Aorta (tissue), 5 donors: ENCODE results near the gene ZNF322. TPM values are rescaled to one million over a fixed set of nuclear protein-coding genes. Genes with fewer than 3 reads are reported as not detected.
"Not testable (repeated sequence)": the region's sequence is repeated elsewhere in the genome, so short reads cannot be mapped to it uniquely, and the experiment has no call there.

ENCODE experiments used
- ATAC-seq: fragments of 200-7000 bp; cut with Tn5 transposase; one replicate; pipeline ENCODE4 v1.9.1; 2022; ENCODE audit warnings: moderate library complexity; ENCODE audit not compliant: low FRiP score
- DNase-seq, 2 donors: peaks; one replicate each; pipeline ENCODE4 v3.0.0-alpha.2; 2020
- H3K27ac ChIP-seq, 2 donors: one replicate each; pipeline ENCODE4 v1.5.1; 2013; ENCODE audit warnings: low read length in 2 of 2, mild to moderate bottlenecking in 2 of 2, moderate library complexity in 2 of 2, control low read depth in 1 of 2, inconsistent platforms in 1 of 2, low read depth in 1 of 2
- H3K27me3 ChIP-seq, 2 donors: one replicate each; pipeline ENCODE4 v1.6.1; 2013; ENCODE audit warnings: control low read depth in 1 of 2, low read length in 1 of 2, mild to moderate bottlenecking in 1 of 2, moderate library complexity in 1 of 2; ENCODE audit not compliant: insufficient read depth in 2 of 2, control insufficient read depth in 1 of 2
- H3K36me3 ChIP-seq, 2 donors: one replicate each; pipeline ENCODE4 v1.6.1; 2013; ENCODE audit warnings: control low read depth in 1 of 2, low read length in 1 of 2, mild to moderate bottlenecking in 1 of 2; ENCODE audit not compliant: insufficient read depth in 2 of 2, control insufficient read depth in 1 of 2
- H3K4me1 ChIP-seq, 2 donors: one replicate each; pipeline ENCODE4 v1.6.1; 2013; ENCODE audit warnings: low read length in 2 of 2, control low read depth in 1 of 2, mild to moderate bottlenecking in 1 of 2, moderate library complexity in 1 of 2; ENCODE audit not compliant: insufficient read depth in 2 of 2, control insufficient read depth in 1 of 2
- H3K4me3 ChIP-seq, 2 donors: one replicate each; pipeline ENCODE4 v1.5.1; 2013; ENCODE audit warnings: low read length in 2 of 2, control low read depth in 1 of 2, mild to moderate bottlenecking in 1 of 2
- H3K9me3 ChIP-seq: one replicate; pipeline ENCODE4 v1.6.1; 2013; ENCODE audit warnings: mild to moderate bottlenecking, low read length; ENCODE audit not compliant: control insufficient read depth
- WGBS, 2 donors: extraction: QIAGEN DNeasy Blood & Tissue Kit; methylation state at CpG; one replicate each; pipeline ENCODE4 v1.1.7; 2013; 5-methylcytosine and 5-hydroxymethylcytosine counted together
- intact Hi-C, 2 donors: fragments of 100-400 bp; cut with DNase I; formaldehyde crosslinking; loops; one replicate each; pipeline versions ENCODE4 v1.14.2 to v1.15.0; 2022
- polyA plus RNA-seq, 2 donors: library from polyadenylated mRNA; stranded (reverse); fragments of 200-250 nt; gene quantifications; one replicate each; pipeline ENCODE4 v1.2.3, GENCODE V29; 2013
- total RNA-seq, 2 donors: library from RNA; stranded (reverse); fragmentation: NEBNext Ultra II Directional; extraction: Animal tissue kit (Norgen Biotek cat#: 25700); gene quantifications; one replicate each; pipeline ENCODE4 v1.2.1, GENCODE V29; 2021
- donor health status: healthy with polysubstance abuse.
- donor health status: Bipolar disorder and iron deficiency.
- donor health status: DM: no; HTN: no; CAD: no.
- donor health status: DM: no; HTN: no; CAD: no.
- donor health status: DM: yes; HTN: yes; CAD: no.

The ZNF322 gene
- total and polyA plus RNA-seq, 4 donors: 7.9 to 30.3 (median 16.1) TPM

DNA sequence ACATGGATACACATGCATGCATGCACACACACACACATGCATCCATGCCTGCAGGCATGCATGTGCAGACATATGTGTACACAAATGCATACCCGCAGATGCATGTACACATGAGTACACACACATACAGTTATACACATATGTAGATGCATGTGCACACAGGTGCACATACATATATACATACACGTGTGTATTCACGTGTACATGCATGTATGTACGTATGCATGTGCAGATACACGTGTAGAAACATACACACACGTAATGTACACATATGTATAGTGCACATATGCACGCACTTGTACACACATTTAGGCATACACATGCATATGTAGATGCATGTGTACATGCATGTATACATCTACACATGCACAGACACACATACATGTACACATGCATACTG, 11.0 kb upstream of the ZNF322 start:
- intact Hi-C loops, DNase-seq, H3K36me3 ChIP-seq, H3K4me3 ChIP-seq, H3K27ac ChIP-seq, ATAC-seq, H3K4me1 ChIP-seq, H3K27me3 ChIP-seq, H3K9me3 ChIP-seq: not testable (repeated sequence)
- 80 to 81% methylated on average over 7 of the region's 7 CpGs for WGBS, 2 donors

DNA sequence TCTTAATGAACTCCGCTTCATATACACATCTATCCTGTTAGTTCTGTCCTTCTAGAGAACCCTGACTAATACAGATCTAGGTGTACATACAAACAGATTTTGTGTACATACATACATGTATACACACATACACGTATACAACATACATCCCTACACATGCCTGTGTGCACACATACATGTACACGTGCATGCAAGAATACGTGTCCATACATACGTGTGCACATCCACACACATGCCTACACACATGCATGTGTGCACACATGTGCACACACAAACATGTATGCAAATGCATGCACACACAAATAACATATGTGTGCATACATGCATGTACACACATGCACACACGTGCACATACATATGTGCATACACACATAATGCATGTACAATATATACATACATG, 10.5 kb upstream of the ZNF322 start:
- DNase-seq, intact Hi-C loops, H3K36me3 ChIP-seq, H3K27ac ChIP-seq, H3K4me3 ChIP-seq, H3K27me3 ChIP-seq, H3K4me1 ChIP-seq, ATAC-seq, H3K9me3 ChIP-seq: not testable (repeated sequence)
- 86 to 91% methylated on average over 6 of the region's 6 CpGs for WGBS, 2 donors

DNA sequence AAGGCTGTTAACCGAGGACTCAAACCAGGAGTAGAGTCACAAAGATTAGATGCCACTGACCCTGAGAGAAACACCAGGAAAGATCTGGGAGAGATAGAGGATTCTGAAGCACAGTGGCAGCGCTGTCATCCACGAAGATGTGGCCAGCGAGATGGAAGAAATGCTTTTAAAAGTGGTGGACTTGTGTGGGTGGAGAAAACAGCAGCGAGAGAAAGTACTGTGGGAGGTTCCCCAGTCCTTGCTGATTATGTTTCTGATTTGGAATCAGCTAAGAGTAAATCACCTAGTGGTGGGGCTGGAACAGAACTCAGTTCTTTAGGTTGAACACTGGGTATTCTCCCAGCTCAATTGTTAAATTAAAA, 435 bp upstream of the ZNF322 start:
- ATAC-seq (peak; percentile 57), DNase-seq (no peak)
- Histone ChIP-seq H3K9me3 (no peaks in the 10 kb centered on the region), H3K4me1 (peaks cover 0 to 6% of the 10 kb centered on the region in 2 donors), H3K36me3 (no peaks in the 10 kb centered on the region), H3K27me3 (no peaks in the 10 kb centered on the region), H3K27ac (peak overlapping the region in 1 of 2 donors; percentile 76), H3K4me3 (peak overlapping the region; percentile 46 to 86)
- intact Hi-C loops: no loop called here
- 0 to 1% methylated on average over 5 of the region's 5 CpGs for WGBS, 2 donors

DNA sequence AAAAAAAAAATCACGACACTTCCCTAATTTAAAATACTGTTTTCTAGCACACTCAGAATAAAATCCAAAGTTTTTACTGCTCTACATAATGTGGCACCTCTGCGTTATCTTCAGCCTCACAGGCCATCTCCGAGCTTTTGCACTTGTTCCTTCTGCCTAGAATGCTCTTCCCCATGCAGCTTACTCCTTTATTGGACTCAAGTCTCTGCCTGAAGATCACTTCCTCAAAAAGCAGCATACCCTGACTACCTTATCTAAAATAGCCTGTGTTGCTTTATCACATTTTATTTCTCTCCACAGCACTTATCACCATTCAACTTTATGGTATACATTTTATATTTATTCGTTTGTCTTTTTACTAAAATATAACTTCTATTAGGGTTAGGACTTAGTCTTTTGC, 2.3 kb downstream of the ZNF322 start:
- intact Hi-C loops: no loop called here
- Histone ChIP-seq H3K27ac (no peak overlapping the region), H3K36me3 (no peaks in the 10 kb centered on the region), H3K27me3 (no peaks in the 10 kb centered on the region), H3K4me1 (peaks cover 0 to 6% of the 10 kb centered on the region in 2 donors), H3K9me3 (no peaks in the 10 kb centered on the region), H3K4me3 (no peak overlapping the region)
- DNase-seq (no peak), ATAC-seq (no peak)
- WGBS, 2 donors: 92 to 93% methylated on average over 4 of the region's 4 CpGs

DNA sequence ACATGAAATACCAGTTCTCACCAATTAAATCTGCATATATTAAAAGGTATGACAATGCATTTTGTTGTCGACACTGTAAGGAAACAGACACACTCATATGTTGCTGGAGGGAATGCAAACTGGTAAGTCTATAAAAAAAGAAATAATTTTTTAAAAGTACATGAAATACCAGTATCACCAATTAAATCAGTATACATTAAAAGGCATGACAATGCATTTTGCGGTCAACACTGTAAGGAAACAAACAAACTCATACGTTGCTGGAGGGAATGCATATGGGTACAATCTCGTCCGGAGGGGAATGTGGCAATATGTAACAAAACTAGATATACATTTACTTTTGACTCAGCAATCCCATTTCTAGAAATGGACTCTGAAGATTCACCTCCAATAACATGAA, 6.5 kb downstream of the ZNF322 start:
- 96 to 97% methylated on average over 5 of the region's 5 CpGs for WGBS, 2 donors
- Histone ChIP-seq H3K27ac (no peak overlapping the region), H3K27me3 (no peaks in the 10 kb centered on the region), H3K36me3 (no peaks in the 10 kb centered on the region), H3K9me3 (no peaks in the 10 kb centered on the region), H3K4me1 (peaks cover 0 to 2% of the 10 kb centered on the region in 2 donors), H3K4me3 (no peak overlapping the region)
- intact Hi-C loops: no loop called here
- ATAC-seq (no peak), DNase-seq (no peak)

DNA sequence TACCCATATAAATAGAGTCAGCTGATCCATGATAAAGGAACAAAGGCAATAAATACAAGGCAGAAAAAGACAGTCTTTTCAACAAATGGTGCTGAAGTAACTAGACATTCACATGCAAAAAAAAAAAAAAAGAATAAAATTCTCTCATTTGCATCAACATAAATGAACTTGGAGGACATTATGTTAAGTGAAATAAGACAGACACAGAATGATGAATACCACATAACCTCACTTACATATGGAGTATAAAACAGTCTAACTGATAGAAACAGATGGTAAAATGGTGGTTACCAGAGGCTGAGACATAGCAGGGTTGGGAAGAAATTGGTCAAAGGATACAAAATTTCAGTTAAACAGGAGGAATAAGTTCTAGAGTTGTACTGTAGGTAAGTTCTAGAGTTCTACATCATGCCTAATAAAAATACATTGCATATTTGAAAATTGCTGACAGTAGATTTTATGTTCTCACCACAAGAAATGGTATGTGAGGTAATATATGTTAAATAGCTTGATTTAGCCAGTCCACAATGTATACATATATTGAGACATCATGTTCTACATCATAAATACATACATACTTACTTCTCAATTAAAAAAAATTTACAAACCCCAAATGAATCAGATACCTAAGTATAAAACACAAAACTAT, 8.3 kb downstream of the ZNF322 start:
- H3K9me3 ChIP-seq: no peaks in the 10 kb centered on the region
- H3K4me3 ChIP-seq: no peak overlapping the region
- H3K27me3 ChIP-seq: no peaks in the 10 kb centered on the region
- DNase-seq (no peak), ATAC-seq (no peak)
- no peak overlapping the region for H3K27ac ChIP-seq
- intact Hi-C loops: no loop called here
- H3K36me3 ChIP-seq: no peaks in the 10 kb centered on the region
- H3K4me1 ChIP-seq: no peaks in the 10 kb centered on the region

DNA sequence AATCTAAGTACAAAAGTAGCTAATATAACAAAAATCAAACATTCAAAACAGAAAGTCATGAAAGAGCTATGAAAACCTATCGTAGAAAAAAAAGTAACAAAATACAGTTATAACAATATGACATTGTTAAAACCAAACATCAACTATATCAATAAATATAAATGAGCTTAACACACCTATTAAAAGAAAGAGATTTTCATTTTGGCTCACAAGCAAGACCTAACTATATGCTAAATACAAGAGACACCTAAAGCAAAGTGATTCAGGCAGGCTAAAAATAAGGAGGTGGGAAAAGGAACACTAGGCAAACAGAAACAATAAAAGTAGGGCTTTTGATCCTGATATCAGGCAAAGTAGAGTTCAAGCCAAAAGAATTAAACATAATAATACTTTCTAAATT, 13.5 kb downstream of the ZNF322 start:
- intact Hi-C loops: no loop called here

DNA sequence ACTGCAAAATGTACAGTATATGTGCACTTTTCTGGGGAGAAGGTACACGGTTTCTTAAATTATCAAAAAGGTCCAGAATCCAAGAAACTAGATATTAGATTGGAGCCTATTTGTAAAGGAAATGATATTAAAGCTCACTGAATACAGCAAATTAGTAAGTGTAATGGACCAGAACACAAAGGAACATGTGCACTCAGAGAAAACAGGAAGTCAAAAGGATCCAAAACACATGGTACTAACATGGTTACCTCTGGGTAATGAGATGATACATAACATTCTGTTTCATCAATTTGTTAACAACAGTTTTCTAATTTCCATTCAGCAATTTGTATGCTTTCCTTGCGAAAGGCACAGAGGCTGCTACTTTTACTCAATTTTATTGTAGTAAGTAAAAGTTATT, 18.7 kb downstream of the ZNF322 start:
- Histone ChIP-seq H3K27ac (no peak overlapping the region), H3K4me3 (no peak overlapping the region), H3K9me3 (no peaks in the 10 kb centered on the region), H3K4me1 (peaks cover 0 to 2% of the 10 kb centered on the region in 2 donors), H3K36me3 (peaks cover 15 to 16% of the 10 kb centered on the region in 2 donors), H3K27me3 (no peaks in the 10 kb centered on the region)
- DNase-seq (no peak), ATAC-seq (no peak)
- 94 to 95% methylated on average over 2 of the region's 2 CpGs for WGBS, 2 donors
- intact Hi-C loops: no loop called here

More for the DNA sequence above, 13.5 kb downstream of the ZNF322 start:
- WGBS, 2 donors: 99 to 100% methylated on average over 1 of the region's 1 CpG
- Histone ChIP-seq H3K4me1 (no peaks in the 10 kb centered on the region), H3K36me3 (peaks cover 7 to 10% of the 10 kb centered on the region in 2 donors), H3K9me3 (no peaks in the 10 kb centered on the region), H3K4me3 (no peak overlapping the region), H3K27me3 (no peaks in the 10 kb centered on the region), H3K27ac (no peak overlapping the region)
- DNase-seq (no peak), ATAC-seq (no peak)

DNA sequence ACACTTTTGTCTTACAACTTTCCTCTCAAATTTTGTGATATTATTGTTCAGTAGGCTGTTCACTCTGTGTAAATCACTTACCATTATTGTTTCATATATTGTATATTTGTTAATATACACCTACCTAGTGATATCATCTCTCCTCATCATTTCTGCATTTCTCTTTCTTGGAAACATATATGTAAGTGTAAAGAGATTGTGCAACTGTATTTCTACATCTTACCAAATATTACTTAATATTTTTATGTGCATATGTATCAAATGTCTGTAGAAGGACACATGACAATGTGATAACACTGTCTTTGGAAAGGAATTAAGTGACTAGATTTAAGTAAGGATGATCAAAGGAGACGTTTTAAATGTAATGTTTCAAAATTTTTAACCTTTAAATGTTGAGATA, 30.2 kb downstream of the ZNF322 start:
- intact Hi-C loops: no loop called here
- no peaks in the 10 kb centered on the region for H3K9me3 ChIP-seq
- WGBS, 2 donors: 36 to 40% methylated on average over 1 of the region's 1 CpG
- DNase-seq: no peak
- ATAC-seq: no peak
- peaks cover 0 to 2% of the 10 kb centered on the region in 2 donors for H3K36me3 ChIP-seq
- no peak overlapping the region for H3K4me3 ChIP-seq
- no peaks in the 10 kb centered on the region for H3K4me1 ChIP-seq
- no peaks in the 10 kb centered on the region for H3K27me3 ChIP-seq
- H3K27ac ChIP-seq: no peak overlapping the region
